ENCODE data around the gene IDH3B.

Gene IDH3B

GRCh38 chr20:2655331-2656116, 8.5 kb downstream of the IDH3B start:
- DNase-seq: no peak

GRCh38 chr20:2654831-2655230, 9.2 kb downstream of the IDH3B start:
- no peak for DNase-seq

- DNase-seq: no peak
These were observed 9.6 kb downstream of the IDH3B start for GRCh38 chr20:2654384-2654822.

- no peak for DNase-seq
These were observed 10.2 kb downstream of the IDH3B start for GRCh38 chr20:2653556-2654383.

DNA sequence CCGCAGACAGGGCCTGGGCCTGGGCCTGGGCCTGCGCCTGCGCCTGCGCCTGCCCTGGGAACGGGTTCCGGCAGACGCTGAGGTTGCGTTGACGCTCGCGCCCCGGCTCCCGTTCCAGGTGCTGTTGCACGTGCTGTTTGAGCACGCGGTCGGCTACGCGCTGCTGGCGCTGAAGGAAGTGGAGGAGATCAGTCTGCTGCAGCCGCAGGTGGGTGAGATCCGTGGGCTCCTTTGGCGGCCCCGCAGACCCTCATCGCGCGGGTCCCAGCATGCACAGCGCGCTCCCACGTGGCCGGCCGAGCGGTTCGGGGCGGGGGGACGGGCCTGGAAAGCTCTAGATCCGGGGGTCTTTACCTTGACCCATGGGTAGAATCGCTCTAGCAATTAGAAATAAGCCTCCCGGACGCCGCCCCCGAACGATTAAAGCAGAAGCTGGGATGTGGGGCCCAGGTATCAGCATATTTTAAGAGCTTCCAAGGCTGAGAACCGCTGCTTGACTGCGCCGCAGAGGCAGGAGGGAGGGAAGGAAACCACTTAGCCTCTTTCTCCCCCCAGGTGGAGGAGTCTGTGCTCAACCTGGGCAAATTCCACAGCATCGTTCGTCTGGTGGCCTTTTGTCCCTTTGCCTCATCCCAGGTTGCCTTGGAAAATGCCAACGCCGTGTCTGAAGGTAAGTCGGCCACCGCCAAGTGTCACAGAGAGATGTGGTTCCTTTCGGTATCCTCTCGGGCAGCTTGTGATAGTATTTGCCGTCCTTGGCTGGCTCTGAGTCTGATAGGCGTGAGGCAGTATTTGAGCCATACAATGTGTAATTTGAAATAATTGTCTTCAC, 11.1 kb downstream of the IDH3B start:
- DNase-seq: no peak

DNA sequence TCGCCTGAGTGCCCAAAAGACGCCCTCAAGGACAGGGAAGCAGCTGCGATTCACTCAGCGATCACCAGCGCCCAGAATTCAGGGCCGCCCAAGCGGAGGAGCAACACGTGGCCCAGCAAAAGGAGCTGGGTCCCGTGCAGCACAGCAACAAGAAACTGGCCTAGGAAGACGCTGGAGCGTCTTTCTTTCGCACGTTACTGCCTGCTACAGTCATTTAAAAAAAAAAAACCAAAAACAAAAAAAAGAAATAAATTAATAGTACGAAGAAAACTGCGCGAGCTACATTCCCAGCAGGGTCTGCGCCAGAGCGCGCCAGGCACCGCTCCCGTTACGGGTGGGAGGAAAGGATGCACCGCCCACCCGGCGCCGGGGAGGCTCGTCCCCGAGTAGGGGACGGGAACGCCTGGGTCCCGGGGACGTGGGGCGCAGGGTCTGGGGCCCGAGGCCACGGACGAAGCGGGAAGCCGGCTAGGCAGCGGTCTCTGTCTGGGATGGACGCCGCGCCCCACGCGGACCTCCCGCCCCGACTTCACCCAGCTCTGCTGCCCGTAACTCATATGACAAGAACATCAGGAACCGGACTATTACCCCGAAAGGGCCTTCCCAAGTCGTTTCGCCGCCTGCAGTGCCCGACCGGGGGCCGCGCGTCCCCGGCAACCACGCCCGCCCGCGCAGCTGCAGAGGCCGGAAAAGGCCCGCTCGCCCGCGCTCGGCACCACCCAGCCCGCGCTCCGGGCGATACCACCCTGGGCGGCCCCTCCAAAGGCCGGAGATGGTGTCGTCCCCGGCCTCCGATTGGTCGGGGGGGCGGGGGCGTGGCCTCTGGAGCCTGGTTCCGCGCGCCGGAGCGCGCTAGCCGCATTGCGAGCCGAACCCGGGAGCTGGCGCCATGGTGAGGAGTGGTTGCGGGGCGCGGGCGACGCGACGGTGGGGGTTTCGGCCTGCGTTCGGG, 12.0 kb downstream of the IDH3B start, which contains the start of gene NOP56:
Gene NOP56, plus strand, starts transcription at position 861 of the 952 bp plus-strand sequence. Its CDS starts 29 bp downstream, at position 890.
- DNase-seq: peak; percentile 76

GRCh38 chr20:2643708-2644107, 20.3 kb downstream of the IDH3B start:
- no peak for DNase-seq

- DNase-seq: no peak
These were observed 23.1 kb downstream of the IDH3B start for GRCh38 chr20:2640899-2641298.

- DNase-seq: no peak
These were observed 23.8 kb downstream of the IDH3B start for GRCh38 chr20:2640260-2640659.

GRCh38 chr20:2637246-2637645, 26.8 kb downstream of the IDH3B start:
- no peak for DNase-seq

GRCh38 chr20:2633381-2633780, 30.6 kb downstream of the IDH3B start:
- no peak for DNase-seq

- DNase-seq: no peak
These were observed 32.8 kb downstream of the IDH3B start for GRCh38 chr20:2631228-2631627.

DNA sequence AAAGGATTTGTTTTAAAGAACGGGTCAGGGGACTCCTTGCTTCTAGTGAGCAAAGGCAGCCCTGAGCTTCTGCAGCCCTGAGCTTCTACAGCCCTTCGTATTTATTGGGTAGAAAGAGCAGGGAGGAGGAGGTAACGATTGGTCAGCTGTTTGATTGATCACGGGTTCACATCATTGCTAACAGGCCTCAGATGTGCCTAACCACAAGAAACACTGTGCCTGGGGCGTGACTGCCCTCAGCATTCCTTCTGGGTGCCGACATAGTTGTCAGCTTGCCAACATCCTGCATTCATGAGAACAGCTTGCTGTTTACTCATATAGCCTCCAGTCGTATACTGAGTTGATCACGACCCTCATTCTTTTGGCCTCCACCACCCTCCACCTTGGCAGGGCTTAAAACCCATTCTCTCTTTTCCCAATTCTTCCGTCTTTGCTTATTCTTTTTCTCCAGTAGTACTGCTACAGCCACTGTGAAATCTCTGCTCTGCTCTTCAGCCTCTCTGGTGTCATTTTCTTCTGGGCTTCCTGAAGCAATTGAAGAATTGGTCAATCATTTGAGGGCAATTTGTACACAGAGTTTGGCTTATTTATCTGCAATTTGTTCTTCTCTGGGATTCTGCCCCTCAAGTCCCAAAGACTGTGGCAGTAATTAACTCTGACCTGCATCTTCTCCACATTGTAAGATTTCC, 37.0 kb downstream of the IDH3B start:
- DNase-seq: no peak

DNA sequence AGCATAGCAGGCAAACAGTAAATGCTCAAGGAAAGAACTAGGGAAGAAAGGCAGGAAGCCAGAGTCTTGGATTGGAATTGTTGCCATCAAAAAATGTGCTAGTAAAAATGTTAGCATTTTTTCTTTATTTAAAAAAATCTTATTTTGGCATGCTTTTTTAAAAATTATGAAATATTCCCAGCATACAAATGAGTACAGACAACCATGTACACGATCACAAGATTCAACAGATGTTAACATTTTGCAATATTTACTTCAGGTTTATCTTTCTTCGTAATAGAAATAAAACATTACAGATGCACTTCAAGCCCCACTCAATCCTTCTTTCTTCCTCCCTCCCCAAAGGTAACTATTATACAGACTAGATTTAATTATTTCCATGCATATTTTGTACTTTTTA, 39.0 kb downstream of the IDH3B start:
- DNase-seq: no peak

- DNase-seq: no peak
These were observed 39.8 kb downstream of the IDH3B start for GRCh38 chr20:2624190-2624589.

DNA sequence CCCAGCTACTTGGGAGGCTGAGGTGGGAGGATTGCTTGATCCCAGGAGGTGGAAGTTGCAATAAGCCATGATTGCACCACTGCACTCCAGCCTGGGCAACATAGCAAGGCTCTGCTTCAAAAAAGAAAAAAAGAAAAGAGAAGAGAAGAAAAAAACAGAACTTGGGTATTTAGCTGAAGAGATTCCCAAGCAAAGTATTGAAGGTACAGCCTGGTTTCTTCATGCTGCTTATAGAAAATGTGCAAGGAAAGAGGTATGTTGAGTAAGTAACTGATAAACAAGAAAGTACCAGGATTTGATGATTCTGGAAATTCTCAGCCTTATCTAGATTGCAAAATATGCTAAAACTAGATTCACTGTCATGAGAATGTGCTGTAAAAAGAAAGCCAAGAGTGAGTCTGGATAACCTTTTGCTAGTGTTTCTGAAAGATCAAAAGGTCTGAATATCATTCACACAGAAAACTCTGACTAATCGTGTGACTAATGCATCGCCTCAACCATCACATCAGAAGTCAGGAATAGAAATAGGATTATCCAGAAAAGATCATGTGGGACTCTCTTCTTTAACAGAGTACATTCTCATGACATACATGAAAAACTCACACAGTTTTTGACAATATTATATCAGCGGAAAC, 43.9 kb downstream of the IDH3B start:
- no peak for DNase-seq

DNA sequence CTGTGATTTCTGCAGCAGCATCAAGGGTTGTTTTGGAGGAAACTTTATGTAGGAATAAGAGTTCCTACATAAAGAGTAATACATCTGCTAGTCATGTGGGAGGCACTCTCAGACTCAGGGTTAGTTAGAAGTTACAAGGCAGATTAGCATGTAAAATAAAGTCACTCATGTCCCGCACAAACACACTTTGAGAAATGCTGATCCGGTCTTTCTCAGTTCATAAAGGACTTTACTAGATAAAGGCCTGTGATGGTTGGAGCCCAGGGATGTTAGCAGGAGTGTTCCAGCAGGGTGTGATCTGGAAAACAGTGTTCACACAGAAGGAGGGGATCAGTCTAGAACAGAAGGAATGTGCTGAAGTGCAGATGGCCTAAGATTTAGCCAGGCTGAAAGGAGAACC, 44.7 kb downstream of the IDH3B start:
- DNase-seq: no peak

DNA sequence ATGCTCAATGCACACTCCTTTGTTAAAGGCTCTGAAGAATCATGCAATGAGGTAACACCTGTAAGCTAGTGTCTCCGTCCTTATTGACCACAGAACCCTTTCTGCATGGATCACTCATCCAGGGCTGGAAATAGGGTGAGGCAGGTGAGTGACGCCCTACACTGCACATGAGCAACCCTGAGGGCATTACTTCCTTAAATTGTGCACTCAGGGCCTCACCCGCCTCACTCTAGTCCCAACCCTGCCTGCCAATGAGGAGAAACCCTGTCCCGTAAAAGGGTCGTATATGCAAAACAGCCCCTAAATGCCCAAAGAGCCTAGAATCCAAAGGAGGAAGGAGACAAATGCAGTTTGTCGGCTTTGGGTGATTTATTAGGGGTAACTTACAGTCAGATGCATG, 45.2 kb downstream of the IDH3B start:
- no peak for DNase-seq

- DNase-seq: no peak
These were observed 46.8 kb downstream of the IDH3B start for GRCh38 chr20:2617099-2617714.

GRCh38 chr20:2616634-2617033, 47.4 kb downstream of the IDH3B start:
- no peak for DNase-seq
